Measurements from ENCODE around the gene PRKD1.
"Not testable (repeated sequence)": the region's sequence is repeated elsewhere in the genome, so short reads cannot be mapped to it uniquely, and the experiment has no call there.

The PRKD1 gene

DNA sequence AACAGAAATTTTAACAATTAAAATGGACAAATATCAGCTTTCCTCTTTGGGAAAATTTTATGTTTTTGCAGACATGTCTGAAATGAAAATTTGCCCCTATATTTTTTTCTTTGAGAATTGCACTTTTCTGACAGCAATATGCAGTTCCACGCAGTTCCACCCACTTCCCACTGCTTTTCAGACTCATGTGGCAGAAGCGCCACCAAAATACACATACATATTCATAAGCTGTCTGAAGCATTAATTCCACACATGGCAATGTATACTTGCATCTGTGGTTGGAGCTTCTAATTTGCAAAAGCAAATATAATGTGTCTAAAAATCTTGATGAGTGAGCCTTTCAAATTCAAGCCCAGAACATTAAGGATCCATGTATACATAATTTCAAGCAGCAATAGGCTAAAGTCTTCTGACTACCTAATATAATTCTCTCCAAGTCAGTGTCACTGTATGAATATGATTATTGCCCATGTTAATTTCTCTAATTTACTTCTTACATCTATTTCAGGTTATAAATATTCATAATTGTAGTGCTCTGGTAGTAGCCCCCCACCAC is 129.5 kb downstream of the PRKD1 start:
- DNase-seq, result no peak

DNA sequence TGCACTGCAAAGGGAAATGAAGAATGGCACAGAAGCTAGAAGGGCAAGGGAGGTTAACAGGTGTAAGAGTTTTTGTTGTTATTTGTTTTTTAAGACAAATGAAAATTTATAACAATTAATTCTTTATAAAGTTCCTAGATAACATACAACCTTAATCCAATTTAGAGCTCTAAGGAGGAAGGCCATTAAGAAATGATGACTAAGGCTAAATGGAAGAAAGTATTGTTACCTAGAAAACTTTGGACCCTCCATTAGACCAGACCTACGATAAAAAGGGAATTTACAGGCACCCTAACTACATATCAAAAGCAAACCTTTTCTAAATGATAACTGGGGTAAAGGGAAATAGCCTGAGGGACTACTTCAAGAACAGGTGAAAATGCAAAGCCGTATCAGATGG is 130.8 kb downstream of the PRKD1 start:
- DNase-seq, result no peak

DNA sequence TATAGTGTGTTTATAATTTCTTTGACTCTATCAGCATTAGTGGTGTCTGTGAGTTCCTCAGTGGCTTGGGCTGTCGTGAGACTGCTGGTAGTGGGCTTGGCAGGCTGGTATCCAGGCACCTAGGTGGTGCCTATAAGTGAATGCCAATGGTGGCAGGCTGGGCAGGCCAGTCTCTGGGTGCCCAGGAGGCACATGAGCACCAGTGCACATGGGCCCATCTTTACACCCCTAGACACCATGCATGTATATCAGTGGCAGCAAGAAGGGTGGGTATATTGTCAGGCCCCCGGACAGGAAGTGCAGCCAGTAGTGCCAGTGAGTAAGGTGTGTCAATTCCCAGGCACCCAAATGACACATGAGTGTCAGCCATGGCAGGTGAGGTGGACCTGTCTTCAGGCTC is 138.2 kb downstream of the PRKD1 start:
- DNase-seq, result no peak

DNA sequence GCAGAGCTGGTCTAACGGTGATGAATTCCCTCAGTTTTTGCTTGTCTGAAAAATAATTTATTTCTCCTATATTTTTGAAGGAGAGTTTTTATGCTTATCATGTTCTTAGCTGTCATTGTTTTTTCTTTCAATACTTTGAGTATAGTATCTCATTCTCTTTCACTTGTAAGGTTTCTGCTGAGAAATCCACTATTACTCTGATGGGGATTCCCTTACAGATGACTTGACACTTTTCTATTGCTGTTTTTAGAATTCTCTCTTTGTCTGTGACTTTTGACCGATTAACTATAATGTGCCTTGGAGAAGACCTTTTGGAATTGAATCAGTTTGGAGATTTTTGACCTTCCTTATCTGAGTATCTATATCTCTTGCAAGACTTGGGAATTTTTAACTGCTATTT is 139.6 kb downstream of the PRKD1 start:
- DNase-seq, result no peak

DNA sequence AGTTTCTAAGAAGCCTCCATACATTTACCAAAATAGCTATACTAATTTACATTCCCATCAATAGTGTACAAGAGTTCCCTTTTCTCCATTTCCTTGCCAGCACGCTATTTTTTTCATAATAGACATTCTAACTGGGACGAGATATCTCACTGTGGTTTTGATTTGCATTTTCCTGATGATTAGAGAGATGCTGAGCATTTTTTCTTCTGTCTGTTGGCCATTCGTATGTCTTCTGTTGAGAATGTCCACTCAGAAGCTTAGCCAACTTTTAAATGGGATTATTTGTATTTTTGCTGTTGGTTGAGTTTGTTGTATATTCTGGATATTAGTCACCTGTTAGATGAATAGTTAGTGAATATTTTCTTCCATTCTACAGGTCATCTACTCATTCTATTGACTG is 144.1 kb downstream of the PRKD1 start:
- DNase-seq, result no peak

DNA sequence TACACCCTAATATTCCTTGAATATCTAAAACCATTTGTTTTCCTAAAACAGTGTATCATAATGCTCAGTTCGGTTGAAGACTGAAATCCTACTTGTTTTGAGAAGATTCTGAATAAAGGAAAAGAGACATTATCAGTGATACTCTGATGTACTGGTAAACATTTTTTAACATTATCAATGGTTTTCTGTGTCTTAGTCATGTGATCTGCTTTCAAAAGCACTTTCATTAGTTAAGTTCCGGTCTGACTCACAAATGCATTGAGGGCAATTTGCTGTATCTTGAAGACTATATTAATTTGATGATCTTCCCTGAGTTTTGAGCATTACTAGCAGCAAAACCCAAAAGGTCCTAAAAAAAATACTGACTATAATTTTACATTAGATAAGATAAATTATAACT is 145.6 kb downstream of the PRKD1 start:
- no peak for DNase-seq

DNA sequence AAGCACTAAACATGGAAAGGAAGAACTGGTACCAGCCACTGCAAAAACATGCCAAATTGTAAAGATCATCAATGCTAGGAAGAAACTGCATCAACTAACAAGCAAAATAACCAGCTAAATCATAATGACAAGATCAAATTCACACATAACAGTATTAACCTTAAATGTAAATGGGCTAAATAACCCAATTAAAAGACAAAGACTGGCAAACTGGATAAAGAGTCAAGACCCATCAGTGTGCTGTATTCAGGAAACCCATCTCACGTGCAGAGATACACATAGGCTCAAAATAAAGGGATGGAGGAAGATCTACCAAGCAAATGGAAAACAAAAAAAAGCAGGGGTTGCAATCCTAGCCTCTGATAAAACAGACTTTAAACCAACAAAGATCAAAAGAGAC is 150.5 kb downstream of the PRKD1 start:
- DNase-seq, result not testable (repeated sequence)

DNA sequence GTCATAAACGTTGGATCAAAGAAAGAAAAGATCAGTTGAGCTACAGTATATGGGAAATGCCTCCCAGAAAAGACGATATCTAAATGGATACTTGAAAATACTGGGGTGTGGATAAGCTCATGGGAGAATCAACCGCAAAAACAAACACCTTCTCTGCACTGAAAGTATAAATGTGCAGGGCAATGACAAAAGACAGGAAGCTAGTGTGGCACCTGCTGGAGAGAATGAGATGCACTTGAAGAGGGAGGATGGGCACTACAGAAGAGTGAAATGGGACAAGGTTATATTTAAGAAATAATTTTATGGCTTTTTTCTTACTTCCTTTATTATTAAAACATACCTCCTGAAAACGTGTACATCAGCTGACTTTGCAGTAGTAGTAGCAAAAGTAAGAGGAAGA is 153.7 kb downstream of the PRKD1 start:
- no peak for DNase-seq

DNA sequence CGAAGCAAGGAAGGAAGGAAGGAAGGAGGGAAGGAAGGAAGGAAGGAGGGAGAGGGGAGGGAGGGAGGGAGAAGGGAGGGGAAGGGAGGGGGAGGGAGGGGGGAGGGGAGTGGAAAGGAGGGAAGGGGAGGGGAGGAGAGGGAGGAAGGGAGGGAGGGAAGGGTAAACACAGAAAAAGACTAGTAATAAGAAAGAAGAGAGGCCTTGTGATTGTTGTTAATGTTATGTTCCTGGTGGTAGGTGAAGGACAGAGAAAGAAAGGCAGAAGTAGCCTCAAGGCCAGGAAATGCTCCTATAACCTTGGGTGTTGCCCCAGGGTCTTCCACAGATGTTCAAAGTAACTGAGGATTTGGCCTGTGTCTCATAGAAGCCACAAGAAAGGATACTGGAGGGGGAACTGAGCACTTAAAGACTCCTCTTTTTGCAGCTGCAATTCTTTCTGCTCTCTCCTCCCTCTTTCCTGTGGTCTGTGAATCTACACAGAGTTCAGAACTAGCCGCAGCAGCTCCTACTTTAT is 164.2 kb downstream of the PRKD1 start:
- DNase-seq, result no peak

DNA sequence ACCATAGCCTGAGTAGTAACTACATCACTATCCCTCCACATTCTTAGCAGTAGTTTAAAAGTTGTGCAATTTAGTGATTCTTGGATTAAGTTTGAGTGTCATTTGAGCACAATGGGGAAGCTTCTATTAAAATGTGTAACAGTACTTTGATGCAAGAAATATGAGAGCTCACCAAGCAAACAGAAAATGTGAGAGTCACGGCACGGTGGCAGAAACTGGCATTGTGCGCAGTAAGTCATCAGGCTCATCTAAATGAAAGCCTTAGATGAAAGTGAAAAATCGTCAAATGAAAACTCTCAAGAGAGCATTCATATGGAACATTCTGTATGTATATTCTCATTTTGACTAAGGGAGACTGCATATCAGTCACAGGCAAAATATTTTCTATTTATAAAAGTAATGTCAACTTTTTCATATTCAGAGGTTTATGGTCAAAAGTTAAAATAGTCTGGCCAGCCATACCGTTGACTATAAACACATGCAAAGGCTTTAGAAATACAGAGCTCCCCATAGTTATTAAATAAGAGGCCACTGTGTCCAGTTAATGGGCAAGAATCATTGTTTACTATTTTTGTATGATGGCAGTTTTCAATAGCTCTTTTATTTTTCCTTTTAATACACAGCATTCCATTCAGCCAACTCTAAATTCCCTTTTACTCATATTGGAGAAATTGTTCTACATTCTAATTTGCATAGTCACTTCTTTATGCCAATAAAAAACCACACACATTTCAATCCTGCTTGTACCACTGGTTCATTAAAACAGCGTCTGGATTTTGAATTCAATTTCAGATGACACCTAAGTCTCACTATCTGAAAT is 167.9 kb downstream of the PRKD1 start:
- DNase-seq, result no peak

DNA sequence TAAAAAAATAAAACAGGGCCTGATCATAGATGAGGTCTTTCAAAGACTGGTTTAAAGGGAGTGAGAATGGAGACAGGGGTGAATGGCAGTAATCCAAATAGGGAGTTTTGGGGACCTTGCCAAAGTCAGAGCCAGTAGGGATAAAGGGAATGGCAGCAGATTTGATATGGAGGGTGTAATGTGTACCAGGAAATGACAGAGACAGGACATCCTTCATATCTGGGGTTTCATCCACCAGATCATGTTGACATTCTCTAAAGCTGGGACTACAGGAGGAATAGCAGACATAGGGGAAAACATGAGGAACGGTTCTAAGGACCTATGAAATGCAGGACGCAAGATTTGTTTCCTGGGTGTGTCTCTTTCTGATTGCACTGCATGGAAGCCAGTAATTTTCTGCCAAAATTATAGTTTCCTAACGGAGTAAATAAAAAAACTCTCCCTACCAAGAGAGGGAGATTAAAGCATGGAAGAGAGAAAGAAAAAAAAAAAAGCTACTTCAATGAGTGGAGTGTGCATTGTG is 169.9 kb downstream of the PRKD1 start:
- DNase-seq, result no peak

DNA sequence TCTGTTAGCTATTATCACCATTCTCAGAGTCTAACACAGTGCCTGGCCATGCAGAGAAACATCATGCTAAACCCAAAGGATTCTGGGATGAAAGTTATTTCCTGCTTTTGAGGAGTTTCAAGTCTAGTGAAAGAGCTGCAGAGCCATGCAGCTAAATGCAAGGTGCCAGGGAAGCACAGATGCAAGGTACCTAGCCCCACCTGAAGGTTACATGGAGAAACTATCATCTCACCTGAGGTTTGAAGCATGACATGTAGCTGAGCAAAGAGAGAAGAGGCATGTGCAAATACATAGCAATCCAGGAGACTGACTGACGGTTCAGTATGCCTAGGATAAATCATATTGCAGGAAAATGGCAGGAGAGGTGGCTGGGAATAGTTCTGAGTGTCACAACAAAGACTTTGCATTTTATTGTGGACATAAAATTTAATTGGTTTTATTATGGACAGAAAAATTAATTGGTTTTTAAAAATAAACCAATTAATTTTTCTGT is 170.4 kb downstream of the PRKD1 start:
- DNase-seq, result no peak

DNA sequence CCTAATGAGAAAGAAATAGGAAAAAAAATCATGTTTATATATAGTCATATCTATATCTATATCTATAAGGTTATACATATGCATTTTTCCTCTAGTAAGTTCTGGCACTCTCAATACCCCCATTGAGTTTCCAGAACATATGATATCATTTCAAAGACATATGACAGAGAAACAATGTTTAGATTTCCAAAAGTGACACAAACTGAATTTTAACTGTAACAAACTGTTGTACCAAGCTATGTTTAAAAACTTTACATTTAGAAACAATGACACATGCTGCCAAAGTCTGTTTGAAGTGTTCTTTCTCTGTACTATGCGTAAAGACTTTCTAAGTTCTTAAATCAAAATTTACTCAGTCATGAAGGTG is 171.6 kb downstream of the PRKD1 start:
- no peak for DNase-seq

DNA sequence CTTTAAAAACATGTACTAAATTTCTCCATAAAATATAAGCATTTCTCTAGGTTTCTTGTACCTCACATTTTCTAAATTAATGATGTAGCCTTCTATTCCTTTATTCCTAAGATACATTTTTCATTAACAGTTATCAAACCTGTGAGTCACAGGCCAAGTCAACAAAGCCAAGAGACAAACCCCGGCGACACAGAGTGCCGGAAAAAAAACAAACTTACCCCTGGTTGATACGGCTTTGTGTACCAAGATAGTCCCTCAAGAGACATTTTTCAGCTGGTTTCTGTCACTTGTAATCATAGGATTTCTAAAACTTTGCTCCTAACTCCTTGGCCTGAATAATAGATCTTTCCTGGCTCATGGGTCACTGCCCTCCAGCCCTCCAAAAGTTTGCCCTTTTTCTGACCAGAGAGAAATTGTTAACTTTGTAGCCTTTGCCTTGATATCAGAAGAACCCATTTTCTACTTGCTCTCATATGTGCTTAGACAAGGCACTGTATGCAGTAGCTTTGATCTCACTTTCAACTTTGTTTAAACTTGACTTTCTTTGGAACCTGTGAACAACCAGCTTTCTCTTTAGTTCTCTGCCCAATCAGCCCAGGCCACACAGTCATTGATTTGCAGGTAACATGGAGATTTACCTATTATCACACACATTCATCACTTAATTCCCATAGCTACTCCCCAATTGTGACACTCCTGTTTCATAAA is 172.2 kb downstream of the PRKD1 start:
- no peak for DNase-seq

DNA sequence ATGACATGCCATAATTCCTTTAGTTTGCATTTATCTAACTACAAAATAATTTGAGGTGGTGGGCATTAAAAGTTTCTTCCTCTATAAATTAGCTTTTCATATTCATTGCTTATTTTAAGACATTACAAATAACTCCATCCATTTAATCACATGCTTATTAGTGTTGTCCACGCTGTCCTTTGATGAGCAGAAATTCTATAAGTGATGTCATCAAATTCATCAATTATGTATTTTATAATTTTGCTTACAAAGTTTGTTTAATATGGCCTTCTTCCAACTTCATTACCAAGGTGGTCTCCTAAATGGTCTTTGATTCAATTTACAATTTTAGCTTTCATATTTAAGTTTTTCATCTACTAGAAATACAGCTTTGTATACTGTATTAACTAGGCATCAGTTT is 173.5 kb downstream of the PRKD1 start:
- DNase-seq, result no peak

DNA sequence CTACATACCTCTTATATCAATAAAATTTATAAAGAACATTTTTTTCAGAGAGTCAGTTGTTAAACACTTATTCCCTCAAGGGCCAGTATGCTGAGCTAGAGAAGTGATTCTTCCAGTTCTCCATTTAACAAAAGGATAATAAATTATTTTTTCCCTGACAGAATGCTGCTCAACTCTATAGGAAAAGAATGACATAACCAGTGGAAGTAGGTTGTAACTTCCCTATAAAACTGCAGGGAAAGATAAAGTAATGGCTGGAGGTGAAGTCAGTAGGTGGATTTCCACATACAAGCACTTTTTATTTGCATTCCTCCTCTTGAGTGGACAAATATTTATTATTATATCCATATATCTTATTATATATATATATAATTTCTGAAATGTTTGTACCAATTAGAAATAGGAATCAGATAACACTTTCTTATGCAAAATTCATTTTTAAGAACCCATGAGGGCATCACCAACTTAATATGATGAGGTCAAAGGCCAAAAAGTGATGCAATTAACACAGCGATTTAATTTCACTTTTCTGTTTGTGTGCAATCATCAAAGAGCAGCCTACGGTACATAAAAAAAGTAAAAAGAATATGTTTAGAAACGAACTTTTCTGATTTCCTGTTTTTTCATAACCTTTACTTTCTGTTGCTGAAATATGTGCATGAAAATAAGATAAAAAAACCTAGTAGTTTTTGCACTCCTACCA is 175.3 kb downstream of the PRKD1 start:
- no peak for DNase-seq

DNA sequence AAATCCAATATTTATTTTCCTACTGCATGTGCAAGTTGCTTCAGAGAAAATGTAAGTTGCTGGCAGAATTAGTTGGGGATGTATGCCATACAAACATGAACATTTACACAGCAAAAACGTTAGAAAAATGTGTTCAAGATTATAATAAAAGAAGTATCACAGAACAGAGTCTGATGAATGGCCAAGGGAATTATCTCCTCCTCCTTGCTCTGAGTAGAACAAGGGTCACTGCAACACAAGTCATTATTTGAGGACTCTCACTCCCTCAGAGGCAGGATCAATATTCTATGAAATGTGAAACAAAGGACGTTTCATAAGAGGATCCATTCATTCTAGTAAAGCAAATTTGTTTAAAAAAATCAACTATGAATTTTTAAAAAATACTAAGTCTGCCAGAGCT is 177.8 kb downstream of the PRKD1 start:
- no peak for DNase-seq

DNA sequence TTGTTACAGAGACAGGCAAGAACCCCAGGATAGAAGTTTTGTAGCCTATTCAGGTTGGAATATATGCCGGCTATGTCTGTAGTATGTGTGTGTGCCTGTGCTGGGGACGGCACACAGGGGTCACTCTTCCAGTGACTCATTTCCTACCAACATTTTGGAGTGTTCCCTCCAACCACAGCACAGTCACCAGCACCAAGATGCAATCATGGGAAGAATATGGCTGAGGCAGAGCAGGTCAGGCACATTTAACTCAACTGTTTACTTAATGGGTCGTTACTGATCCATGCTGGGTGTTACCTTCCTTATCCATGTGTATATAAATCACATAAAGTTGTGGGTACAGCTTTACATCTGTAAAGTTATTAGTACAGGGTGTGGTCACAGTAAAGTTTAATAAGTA is 178.3 kb downstream of the PRKD1 start:
- DNase-seq, result no peak

DNA sequence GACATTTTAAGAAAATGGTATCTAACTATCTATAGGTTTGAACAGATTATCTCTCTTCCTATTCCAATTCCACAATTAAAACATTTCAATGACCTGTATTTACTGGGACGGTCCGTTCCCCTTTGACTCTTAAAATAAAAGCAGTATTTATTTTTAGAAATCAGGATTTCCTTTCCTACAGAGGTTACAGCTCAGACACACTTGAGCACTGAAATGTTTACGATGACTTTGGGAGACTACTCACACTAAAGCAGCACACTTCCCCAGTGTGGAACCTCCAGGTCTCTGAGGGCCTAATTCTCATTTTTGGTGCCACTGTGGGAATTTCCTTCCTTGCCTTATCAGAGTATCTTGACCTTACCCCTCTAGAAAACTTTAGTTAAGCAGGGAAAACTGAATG is 181.8 kb downstream of the PRKD1 start:
- no peak for DNase-seq

DNA sequence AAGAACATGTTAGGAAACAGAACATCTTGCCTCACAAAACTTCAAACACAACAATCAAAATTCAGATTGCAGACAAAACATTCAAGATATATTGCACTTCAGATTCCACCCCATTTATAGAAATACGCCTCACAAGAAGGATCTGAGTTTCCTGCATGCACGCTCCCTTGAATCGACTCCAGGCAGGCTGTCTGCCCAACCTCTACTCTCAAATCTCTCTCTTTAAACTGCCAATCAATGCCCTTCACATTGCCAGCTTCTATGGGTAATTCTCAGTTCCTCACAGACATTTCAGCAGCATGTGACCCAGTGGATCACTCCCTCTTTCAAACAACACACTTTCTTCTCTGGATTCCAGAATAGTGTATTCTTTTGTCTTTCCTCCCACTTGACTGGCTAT is 184.1 kb downstream of the PRKD1 start:
- DNase-seq, result no peak

DNA sequence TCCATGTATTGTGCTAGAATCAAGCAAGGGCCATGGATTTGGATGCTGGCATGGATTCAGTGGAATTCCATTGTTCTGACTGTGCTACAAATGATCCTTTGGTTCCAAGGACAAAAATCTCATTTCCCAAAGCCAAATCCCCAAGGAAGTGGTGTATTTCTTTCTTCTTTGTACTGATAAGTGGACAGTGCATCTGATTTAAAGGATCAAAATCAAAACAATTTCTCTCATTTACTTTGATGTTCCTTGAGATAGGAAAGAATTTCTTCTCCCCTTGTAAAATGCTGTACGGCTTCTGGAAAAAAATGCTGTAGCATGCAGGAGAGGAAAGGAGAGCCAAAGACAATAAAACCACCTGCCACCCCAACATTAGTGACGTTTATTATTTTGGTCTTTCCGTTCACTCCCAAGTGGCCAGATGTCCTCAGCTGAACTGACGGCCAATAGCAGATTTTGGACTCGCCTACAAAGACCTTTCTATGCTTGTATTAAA is 185.7 kb downstream of the PRKD1 start:
- no peak for DNase-seq

DNA sequence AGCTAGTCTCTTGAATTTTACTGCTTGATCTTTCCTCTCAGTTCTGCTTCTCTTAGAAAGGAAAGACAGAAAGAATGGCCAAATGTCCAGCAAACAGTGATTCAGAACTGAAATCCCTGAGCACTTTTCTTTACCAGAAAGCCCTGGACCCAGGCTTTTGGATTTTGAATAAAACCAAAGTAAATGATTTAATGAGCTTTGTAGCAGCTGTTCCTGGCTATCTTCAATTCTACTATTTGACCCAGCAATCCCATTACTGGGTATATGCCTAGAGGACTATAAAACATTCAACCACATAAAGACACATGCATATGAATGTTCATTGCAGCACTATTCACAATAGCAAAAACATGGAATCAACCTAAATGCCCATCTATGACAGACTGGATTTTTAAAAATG is 187.2 kb downstream of the PRKD1 start:
- DNase-seq, result no peak

DNA sequence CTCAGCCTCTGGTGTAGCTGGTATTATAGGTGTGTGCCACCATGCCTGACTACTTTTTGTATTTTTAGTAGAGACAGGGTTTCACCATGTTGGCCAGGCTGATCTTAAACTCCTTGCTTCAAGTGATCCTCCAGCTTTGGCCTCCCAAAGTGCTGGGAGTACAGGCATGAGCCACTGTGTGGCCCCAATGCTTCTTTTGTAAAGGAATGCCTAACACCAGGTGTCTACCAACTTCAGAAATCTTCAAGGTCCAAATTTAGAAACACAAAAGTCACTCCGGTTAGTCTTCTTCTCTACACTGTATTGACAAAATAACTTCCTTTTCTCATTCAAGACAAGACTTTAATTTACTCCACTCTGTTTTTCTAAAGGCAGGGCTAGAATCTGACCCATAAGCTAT is 188.7 kb downstream of the PRKD1 start:
- DNase-seq, result no peak
